Endothelial cell of umbilical vein (primary cell): ENCODE results near the gene HCN1. TPM values are rescaled to one million over a fixed set of nuclear protein-coding genes. Genes with fewer than 3 reads are reported as not detected.

ENCODE experiments used
- BruUV-seq: library from RNA; stranded (reverse); fragments of 400-500 nt; replicated peaks from 2 replicates; lab custom pipeline; 2021; lab: Mats Ljungman, UMichigan
- CTCF ChIA-PET: fragments of 300-600, 350-600 bp; sonication (Branson Sonifier 250); formaldehyde crosslinking; loops from one replicate; lab custom pipeline; 2021; ENCODE audit warnings: antibody characterized with exemption, inconsistent platforms; lab: Charles Lee
- POLR2A ChIA-PET: fragments of 300-600, 350-600 bp; sonication (Branson Sonifier 250); formaldehyde crosslinking; loops from one replicate; lab custom pipeline; 2021; ENCODE audit warnings: antibody characterized with exemption, inconsistent platforms; lab: Charles Lee
- DNase-seq: peaks from one replicate; pipeline ENCODE4 v3.0.0-alpha.2; 2011; ENCODE audit warnings: low read depth, low spot score
- FAIRE-seq: peaks from 2 replicates; lab custom pipeline; 2011; peaks lifted over from hg19 to GRCh38; lab: Jason Lieb, UNC
- H2AFZ ChIP-seq: 2 replicates; pipeline ENCODE4 v1.6.0; 2012; ENCODE audit warnings: low read depth, low read length, control low read depth, inconsistent platforms
- H3K27ac ChIP-seq: 2 replicates; pipeline ENCODE4 v1.5.1; 2011; ENCODE audit warnings: low read depth, mild to moderate bottlenecking, control low read depth, low read length, moderate library complexity; ENCODE audit not compliant: insufficient read depth
- H3K27me3 ChIP-seq, 2 experiments: 2 replicates each; pipeline versions ENCODE4 v1.6.0 to v1.6.1; 2011; ENCODE audit warnings: low read length in 2 of 2, mixed read lengths in 1 of 2; ENCODE audit not compliant: control insufficient read depth in 2 of 2, insufficient read depth in 2 of 2
- H3K36me3 ChIP-seq, 2 experiments: 2 replicates in 1 of 2; 3 replicates in 1 of 2; pipeline ENCODE4 v1.5.1; 2011; ENCODE audit warnings: low read length in 2 of 2, mild to moderate bottlenecking in 1 of 2, moderate library complexity in 1 of 2; ENCODE audit not compliant: control insufficient read depth in 2 of 2, insufficient read depth in 2 of 2; ENCODE audit errors: extremely low read depth in 1 of 2
- H3K4me1 ChIP-seq: 3 replicates; pipeline ENCODE4 v1.5.1; 2011; ENCODE audit warnings: mild to moderate bottlenecking, low read length; ENCODE audit not compliant: control insufficient read depth, insufficient read depth; ENCODE audit errors: extremely low read depth
- H3K4me2 ChIP-seq: 2 replicates; pipeline ENCODE4 v1.6.1; 2011; ENCODE audit warnings: low read length, control low read depth, mixed read lengths; ENCODE audit not compliant: insufficient read depth
- H3K4me3 ChIP-seq, 3 experiments: fragments of 200-600 bp in 1 of 3; sonication (generic), shearing (Covaris generic) in 1 of 3; replicated peaks in 1 of 3; 2 replicates each; pipeline ENCODE4 v1.5.1; 2011 to 2016; ENCODE audit warnings: control low read depth in 3 of 3, low read length in 3 of 3, mild to moderate bottlenecking in 2 of 3, inconsistent platforms in 1 of 3, low read depth in 1 of 3, moderate library complexity in 1 of 3; ENCODE audit not compliant: insufficient read depth in 1 of 3
- H3K79me2 ChIP-seq: 2 replicates; pipeline ENCODE4 v1.6.0; 2012; ENCODE audit warnings: low read length, inconsistent platforms; ENCODE audit not compliant: control insufficient read depth, insufficient read depth
- H3K9ac ChIP-seq: replicated peaks from 2 replicates; pipeline ENCODE3; 2011; ENCODE audit warnings: low read length, control low read depth; ENCODE audit not compliant: insufficient read depth; ENCODE audit errors: extremely low read depth
- H3K9me1 ChIP-seq: replicated peaks from 3 replicates; pipeline ENCODE4 v1.6.0; 2011; ENCODE audit warnings: mild to moderate bottlenecking, low read length; ENCODE audit not compliant: control insufficient read depth, insufficient read depth; ENCODE audit errors: extremely low read depth
- H3K9me3 ChIP-seq: replicated peaks from 2 replicates; pipeline ENCODE4 v1.5.1; 2012; ENCODE audit warnings: low read length, inconsistent platforms; ENCODE audit not compliant: control insufficient read depth, insufficient read depth
- H4K20me1 ChIP-seq: replicated peaks from 2 replicates; pipeline ENCODE3; 2011; ENCODE audit warnings: mild to moderate bottlenecking, low read length; ENCODE audit not compliant: control insufficient read depth, insufficient read depth; ENCODE audit errors: extremely low read depth
- EZH2 ChIP-seq: IDR thresholded peaks from 2 replicates; pipeline ENCODE4 v1.6.1; 2012; ENCODE audit warnings: borderline replicate concordance, low read depth, mild to moderate bottlenecking, moderate library complexity, low read length, inconsistent platforms; ENCODE audit not compliant: severe bottlenecking
- FOS ChIP-seq: IDR thresholded peaks from 2 replicates; pipeline ENCODE4 v1.6.1; 2011; ENCODE audit warnings: mild to moderate bottlenecking, low read length, moderate library complexity, borderline replicate concordance; ENCODE audit not compliant: insufficient read depth
- GATA2 ChIP-seq: IDR thresholded peaks from 2 replicates; pipeline ENCODE4 v1.7.0; 2011; ENCODE audit warnings: low read depth, mild to moderate bottlenecking, moderate library complexity, mixed read lengths, low read length; ENCODE audit not compliant: insufficient read length, insufficient read depth
- JUN ChIP-seq: IDR thresholded peaks from 2 replicates; pipeline ENCODE4 v1.6.1; 2011; ENCODE audit warnings: borderline replicate concordance, low read depth; ENCODE audit not compliant: insufficient read length, insufficient read depth
- POLR2A ChIP-seq: IDR thresholded peaks from 2 replicates; pipeline ENCODE4 v1.6.1; 2012; ENCODE audit warnings: low read depth, mild to moderate bottlenecking, control low read depth, low read length
- POLR2AphosphoS5 ChIP-seq: IDR thresholded peaks from 2 replicates; pipeline ENCODE4 v1.6.1; 2012; ENCODE audit warnings: low read depth, mild to moderate bottlenecking, control low read depth, low read length, moderate library complexity; ENCODE audit not compliant: insufficient read depth
- dilution Hi-C: fragments of 300-500 bp; cut with MboI; formaldehyde crosslinking; loops from one replicate; pipeline ENCODE4 v1.15.0; 2019; ENCODE audit warnings: low sequenced_read_pairs; ENCODE audit not compliant: extremely low pct_ligation_motif_present
- intact Hi-C: fragments of 100-400 bp; cut with micrococcal nuclease; formaldehyde crosslinking; loops from one replicate; pipeline ENCODE4 v1.10.0; 2022
- polyA plus RNA-seq, 4 experiments: library from polyadenylated mRNA; depleted of rRNA in 3 of 4; stranded (reverse) in 3 of 4; unstranded in 1 of 4; fragments of >200 nt; gene quantifications; 2 replicates each; pipeline versions ENCODE4 v1.2.1 to v1.2.3, GENCODE V29; 2011 to 2012; ENCODE audit warnings: missing spikeins in 1 of 4
- total RNA-seq: library from RNA; stranded (reverse); gene quantifications from 2 replicates; pipeline ENCODE4 v1.2.3, GENCODE V29; 2021
- TF ChIP-seq, protein P1 (sequence below), 2 donors: IDR thresholded peaks; 1 replicate in 1 of 2; 2 replicates in 1 of 2; pipeline ENCODE4 v1.5.1; 2011; ENCODE audit warnings: low read length in 2 of 2, mild to moderate bottlenecking in 2 of 2, moderate library complexity in 2 of 2, control low read depth in 1 of 2, inconsistent platforms in 1 of 2, low read depth in 1 of 2; ENCODE audit not compliant: insufficient read depth in 1 of 2; ENCODE audit errors: extremely low read depth in 1 of 2
- TF ChIP-seq, protein P2 (sequence below): IDR thresholded peaks from 2 replicates; pipeline ENCODE4 v1.6.1; 2011; ENCODE audit not compliant: insufficient read depth, insufficient read length

The HCN1 gene
- total and polyA plus RNA-seq, 2 donors (not counting 3 experiments of a cell fraction or from before 2014, with no cell fraction given) = not detected

- no peaks in the 10 kb centered on the region for H3K79me2 ChIP-seq
- TF ChIP-seq, protein P1, sequence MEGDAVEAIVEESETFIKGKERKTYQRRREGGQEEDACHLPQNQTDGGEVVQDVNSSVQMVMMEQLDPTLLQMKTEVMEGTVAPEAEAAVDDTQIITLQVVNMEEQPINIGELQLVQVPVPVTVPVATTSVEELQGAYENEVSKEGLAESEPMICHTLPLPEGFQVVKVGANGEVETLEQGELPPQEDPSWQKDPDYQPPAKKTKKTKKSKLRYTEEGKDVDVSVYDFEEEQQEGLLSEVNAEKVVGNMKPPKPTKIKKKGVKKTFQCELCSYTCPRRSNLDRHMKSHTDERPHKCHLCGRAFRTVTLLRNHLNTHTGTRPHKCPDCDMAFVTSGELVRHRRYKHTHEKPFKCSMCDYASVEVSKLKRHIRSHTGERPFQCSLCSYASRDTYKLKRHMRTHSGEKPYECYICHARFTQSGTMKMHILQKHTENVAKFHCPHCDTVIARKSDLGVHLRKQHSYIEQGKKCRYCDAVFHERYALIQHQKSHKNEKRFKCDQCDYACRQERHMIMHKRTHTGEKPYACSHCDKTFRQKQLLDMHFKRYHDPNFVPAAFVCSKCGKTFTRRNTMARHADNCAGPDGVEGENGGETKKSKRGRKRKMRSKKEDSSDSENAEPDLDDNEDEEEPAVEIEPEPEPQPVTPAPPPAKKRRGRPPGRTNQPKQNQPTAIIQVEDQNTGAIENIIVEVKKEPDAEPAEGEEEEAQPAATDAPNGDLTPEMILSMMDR (IDR thresholded peaks at IDR 0.05; ENCODE audit: extremely low read depth in 1 of 2, insufficient read depth in 1 of 2, low read depth in 1 of 2, low read length in 2 of 2) = no peak
- TF ChIP-seq GATA2 = no peak
- H3K9me3 ChIP-seq = no peaks in the 10 kb centered on the region
- ChIA-PET POLR2A (no interaction called here), CTCF (no interaction called here)
- DNase-seq (no peak), FAIRE-seq (no peak)
- no peak overlapping the region for H3K27ac ChIP-seq
- no peaks in the 10 kb centered on the region for H3K36me3 ChIP-seq
- no peaks in the 10 kb centered on the region for H3K4me1 ChIP-seq
- dilution Hi-C loops (no loop called here), intact Hi-C loops (no loop called here)
- no peak overlapping the region for H3K9ac ChIP-seq
- H3K27me3 ChIP-seq = no peaks in the 10 kb centered on the region
- H2AFZ ChIP-seq = no peak overlapping the region
- no peak overlapping the region for H3K4me2 ChIP-seq
- no peak overlapping the region for H3K4me3 ChIP-seq
- no peaks in the 10 kb centered on the region for H4K20me1 ChIP-seq
- BruUV-seq = no TSS peak
- H3K9me1 ChIP-seq = no peaks in the 10 kb centered on the region
Measured at GRCh38 chr5:45604092-45604491, 92.1 kb downstream of the HCN1 start.

- Histone ChIP-seq H3K4me1 (no peaks in the 10 kb centered on the region), H3K9ac (no peak overlapping the region), H2AFZ (no peak overlapping the region), H3K9me1 (no peaks in the 10 kb centered on the region), H3K36me3 (no peaks in the 10 kb centered on the region), H3K27me3 (no peaks in the 10 kb centered on the region), H3K4me3 (no peak overlapping the region), H3K4me2 (no peak overlapping the region), H3K79me2 (no peaks in the 10 kb centered on the region), H4K20me1 (no peaks in the 10 kb centered on the region), H3K9me3 (no peaks in the 10 kb centered on the region), H3K27ac (no peak overlapping the region)
- TF ChIP-seq POLR2A = no peak
- TF ChIP-seq JUN = no peak
- TF ChIP-seq, protein P2, sequence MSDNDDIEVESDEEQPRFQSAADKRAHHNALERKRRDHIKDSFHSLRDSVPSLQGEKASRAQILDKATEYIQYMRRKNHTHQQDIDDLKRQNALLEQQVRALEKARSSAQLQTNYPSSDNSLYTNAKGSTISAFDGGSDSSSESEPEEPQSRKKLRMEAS = no peak
- TF ChIP-seq FOS = no peak
- TF ChIP-seq EZH2 = no peak
- no peak for TF ChIP-seq POLR2AphosphoS5
- TF ChIP-seq GATA2 = no peak
- CTCF ChIA-PET = no interaction called here
- FAIRE-seq (no peak), DNase-seq (no peak)
- no TSS peak for BruUV-seq
- POLR2A ChIA-PET = no interaction called here
- dilution Hi-C loops (no loop called here), intact Hi-C loops (no loop called here)
Measured at GRCh38 chr5:45601424-45601823, 94.8 kb downstream of the HCN1 start.
